HL-60 (cell line): ENCODE data around the gene ARFGAP1.

Source experiments
- GABPA ChIP-seq: IDR thresholded peaks from 2 replicates; pipeline ENCODE4 v1.6.1; 2012; ENCODE audit warnings: low read depth
- POLR2AphosphoS5 ChIP-seq: IDR thresholded peaks from 2 replicates; pipeline ENCODE4 v1.6.1; 2012; ENCODE audit warnings: low read depth
- SPI1 ChIP-seq: IDR thresholded peaks from 2 replicates; pipeline ENCODE4 v1.6.1; 2012; ENCODE audit warnings: low read depth, mild to moderate bottlenecking, borderline replicate concordance
- TF ChIP-seq, protein P1 (sequence below): IDR thresholded peaks from one replicate; pipeline ENCODE4 v1.5.1; 2011; ENCODE audit warnings: low read length, control low read depth, inconsistent platforms; ENCODE audit not compliant: insufficient read depth
- TF ChIP-seq, protein P2 (sequence below): IDR thresholded peaks from 2 replicates; pipeline ENCODE4 v1.6.1; 2012; ENCODE audit warnings: low read depth; ENCODE audit not compliant: insufficient replicate concordance

DNA sequence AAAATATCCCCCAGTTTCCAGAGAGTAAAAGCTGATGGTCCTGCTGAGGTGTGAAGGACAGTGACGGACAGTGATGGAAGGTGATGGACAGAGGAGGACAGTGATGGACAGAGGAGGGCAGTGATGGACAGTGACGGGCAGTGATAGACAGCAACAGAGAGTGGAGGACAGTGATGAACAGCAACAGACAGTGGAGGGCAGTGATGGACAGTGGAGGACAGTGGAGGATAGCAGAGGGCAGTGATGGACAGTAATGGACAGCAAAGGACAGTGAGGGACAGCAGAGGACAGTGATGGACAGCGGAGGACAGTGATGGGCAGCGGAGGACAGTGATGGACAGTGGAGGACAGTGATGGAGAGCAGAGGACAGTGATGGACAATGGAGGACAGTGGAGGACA, 15.7 kb upstream of the ARFGAP1 start:
- TF ChIP-seq, protein P1, sequence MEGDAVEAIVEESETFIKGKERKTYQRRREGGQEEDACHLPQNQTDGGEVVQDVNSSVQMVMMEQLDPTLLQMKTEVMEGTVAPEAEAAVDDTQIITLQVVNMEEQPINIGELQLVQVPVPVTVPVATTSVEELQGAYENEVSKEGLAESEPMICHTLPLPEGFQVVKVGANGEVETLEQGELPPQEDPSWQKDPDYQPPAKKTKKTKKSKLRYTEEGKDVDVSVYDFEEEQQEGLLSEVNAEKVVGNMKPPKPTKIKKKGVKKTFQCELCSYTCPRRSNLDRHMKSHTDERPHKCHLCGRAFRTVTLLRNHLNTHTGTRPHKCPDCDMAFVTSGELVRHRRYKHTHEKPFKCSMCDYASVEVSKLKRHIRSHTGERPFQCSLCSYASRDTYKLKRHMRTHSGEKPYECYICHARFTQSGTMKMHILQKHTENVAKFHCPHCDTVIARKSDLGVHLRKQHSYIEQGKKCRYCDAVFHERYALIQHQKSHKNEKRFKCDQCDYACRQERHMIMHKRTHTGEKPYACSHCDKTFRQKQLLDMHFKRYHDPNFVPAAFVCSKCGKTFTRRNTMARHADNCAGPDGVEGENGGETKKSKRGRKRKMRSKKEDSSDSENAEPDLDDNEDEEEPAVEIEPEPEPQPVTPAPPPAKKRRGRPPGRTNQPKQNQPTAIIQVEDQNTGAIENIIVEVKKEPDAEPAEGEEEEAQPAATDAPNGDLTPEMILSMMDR = no peak
- TF ChIP-seq POLR2AphosphoS5 = no peak
- TF ChIP-seq, protein P2, sequence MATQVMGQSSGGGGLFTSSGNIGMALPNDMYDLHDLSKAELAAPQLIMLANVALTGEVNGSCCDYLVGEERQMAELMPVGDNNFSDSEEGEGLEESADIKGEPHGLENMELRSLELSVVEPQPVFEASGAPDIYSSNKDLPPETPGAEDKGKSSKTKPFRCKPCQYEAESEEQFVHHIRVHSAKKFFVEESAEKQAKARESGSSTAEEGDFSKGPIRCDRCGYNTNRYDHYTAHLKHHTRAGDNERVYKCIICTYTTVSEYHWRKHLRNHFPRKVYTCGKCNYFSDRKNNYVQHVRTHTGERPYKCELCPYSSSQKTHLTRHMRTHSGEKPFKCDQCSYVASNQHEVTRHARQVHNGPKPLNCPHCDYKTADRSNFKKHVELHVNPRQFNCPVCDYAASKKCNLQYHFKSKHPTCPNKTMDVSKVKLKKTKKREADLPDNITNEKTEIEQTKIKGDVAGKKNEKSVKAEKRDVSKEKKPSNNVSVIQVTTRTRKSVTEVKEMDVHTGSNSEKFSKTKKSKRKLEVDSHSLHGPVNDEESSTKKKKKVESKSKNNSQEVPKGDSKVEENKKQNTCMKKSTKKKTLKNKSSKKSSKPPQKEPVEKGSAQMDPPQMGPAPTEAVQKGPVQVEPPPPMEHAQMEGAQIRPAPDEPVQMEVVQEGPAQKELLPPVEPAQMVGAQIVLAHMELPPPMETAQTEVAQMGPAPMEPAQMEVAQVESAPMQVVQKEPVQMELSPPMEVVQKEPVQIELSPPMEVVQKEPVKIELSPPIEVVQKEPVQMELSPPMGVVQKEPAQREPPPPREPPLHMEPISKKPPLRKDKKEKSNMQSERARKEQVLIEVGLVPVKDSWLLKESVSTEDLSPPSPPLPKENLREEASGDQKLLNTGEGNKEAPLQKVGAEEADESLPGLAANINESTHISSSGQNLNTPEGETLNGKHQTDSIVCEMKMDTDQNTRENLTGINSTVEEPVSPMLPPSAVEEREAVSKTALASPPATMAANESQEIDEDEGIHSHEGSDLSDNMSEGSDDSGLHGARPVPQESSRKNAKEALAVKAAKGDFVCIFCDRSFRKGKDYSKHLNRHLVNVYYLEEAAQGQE = no peak
- TF ChIP-seq GABPA = no peak
- no peak for TF ChIP-seq SPI1
